Gastroesophageal sphincter (tissue), 3 donors: Measurements from ENCODE around the gene CLIP1.

ENCODE experiments used
- CTCF ChIP-seq, 4 experiments: fragments of 200-600 bp in 2 of 4; fragments of 450-650 bp in 2 of 4; sonication (generic) in 1 of 4; IDR thresholded peaks; one replicate each; pipeline ENCODE4 v1.5.1; 2017 to 2019; ENCODE audit warnings: antibody characterized with exemption in 4 of 4, mild to moderate bottlenecking in 2 of 4, moderate library complexity in 2 of 4
- POLR2A ChIP-seq, 2 donors: fragments of 450-650 bp; IDR thresholded peaks; one replicate each; pipeline ENCODE4 v1.6.1; 2017; ENCODE audit warnings: antibody characterized with exemption in 2 of 2, mild to moderate bottlenecking in 2 of 2, moderate library complexity in 1 of 2

GRCh38 chr12:122243965-122244364 lies 178.5 kb downstream of the CLIP1 start:
- TF ChIP-seq POLR2A (IDR thresholded peaks at IDR 0.05) (no peak), CTCF (IDR thresholded peaks at IDR 0.05) (no peak)
